HL-60 (cell line): Measurements from ENCODE around the gene KCNMA1.

Experiments used
- DNase-seq, 2 experiments: peaks; one replicate each; pipeline ENCODE4 v3.0.0-alpha.2; 2010 to 2020; ENCODE audit warnings: low read depth in 1 of 2, low spot score in 1 of 2
- H3K27ac ChIP-seq: fragments of 250-450 bp; sonication (Bioruptor Pico); replicated peaks from 2 replicates; pipeline ENCODE4 v1.5.1; 2020; ENCODE audit warnings: mild to moderate bottlenecking, moderate library complexity
- H3K27me3 ChIP-seq: fragments of 250-450 bp; sonication (Bioruptor Pico); 2 replicates; pipeline ENCODE4 v1.5.1; 2021; ENCODE audit warnings: mild to moderate bottlenecking, moderate library complexity; ENCODE audit not compliant: insufficient read depth, poor library complexity, severe bottlenecking
- H3K4me3 ChIP-seq: replicated peaks from 2 replicates; pipeline ENCODE4 v1.5.1; 2011; ENCODE audit warnings: mild to moderate bottlenecking, control low read depth, low read length; ENCODE audit not compliant: insufficient read depth
- CTCF ChIP-seq: IDR thresholded peaks from one replicate; pipeline ENCODE4 v1.5.1; 2011; ENCODE audit warnings: low read length, control low read depth, inconsistent platforms; ENCODE audit not compliant: insufficient read depth
- GABPA ChIP-seq: IDR thresholded peaks from 2 replicates; pipeline ENCODE4 v1.6.1; 2012; ENCODE audit warnings: low read depth
- POLR2AphosphoS5 ChIP-seq: IDR thresholded peaks from 2 replicates; pipeline ENCODE4 v1.6.1; 2012; ENCODE audit warnings: low read depth
- SPI1 ChIP-seq: IDR thresholded peaks from 2 replicates; pipeline ENCODE4 v1.6.1; 2012; ENCODE audit warnings: low read depth, mild to moderate bottlenecking, borderline replicate concordance
- TF ChIP-seq, protein P1 (sequence below): IDR thresholded peaks from 2 replicates; pipeline ENCODE4 v1.6.1; 2012; ENCODE audit warnings: low read depth; ENCODE audit not compliant: insufficient replicate concordance

The KCNMA1 gene

GRCh38 chr10:77149706-77150105 is 487.9 kb downstream of the KCNMA1 start:
- H3K27me3 ChIP-seq: peaks cover 5% of the 10 kb centered on the region
- TF ChIP-seq POLR2AphosphoS5 (no peak), GABPA (no peak), CTCF (no peak), SPI1 (no peak)
- TF ChIP-seq, protein P1, sequence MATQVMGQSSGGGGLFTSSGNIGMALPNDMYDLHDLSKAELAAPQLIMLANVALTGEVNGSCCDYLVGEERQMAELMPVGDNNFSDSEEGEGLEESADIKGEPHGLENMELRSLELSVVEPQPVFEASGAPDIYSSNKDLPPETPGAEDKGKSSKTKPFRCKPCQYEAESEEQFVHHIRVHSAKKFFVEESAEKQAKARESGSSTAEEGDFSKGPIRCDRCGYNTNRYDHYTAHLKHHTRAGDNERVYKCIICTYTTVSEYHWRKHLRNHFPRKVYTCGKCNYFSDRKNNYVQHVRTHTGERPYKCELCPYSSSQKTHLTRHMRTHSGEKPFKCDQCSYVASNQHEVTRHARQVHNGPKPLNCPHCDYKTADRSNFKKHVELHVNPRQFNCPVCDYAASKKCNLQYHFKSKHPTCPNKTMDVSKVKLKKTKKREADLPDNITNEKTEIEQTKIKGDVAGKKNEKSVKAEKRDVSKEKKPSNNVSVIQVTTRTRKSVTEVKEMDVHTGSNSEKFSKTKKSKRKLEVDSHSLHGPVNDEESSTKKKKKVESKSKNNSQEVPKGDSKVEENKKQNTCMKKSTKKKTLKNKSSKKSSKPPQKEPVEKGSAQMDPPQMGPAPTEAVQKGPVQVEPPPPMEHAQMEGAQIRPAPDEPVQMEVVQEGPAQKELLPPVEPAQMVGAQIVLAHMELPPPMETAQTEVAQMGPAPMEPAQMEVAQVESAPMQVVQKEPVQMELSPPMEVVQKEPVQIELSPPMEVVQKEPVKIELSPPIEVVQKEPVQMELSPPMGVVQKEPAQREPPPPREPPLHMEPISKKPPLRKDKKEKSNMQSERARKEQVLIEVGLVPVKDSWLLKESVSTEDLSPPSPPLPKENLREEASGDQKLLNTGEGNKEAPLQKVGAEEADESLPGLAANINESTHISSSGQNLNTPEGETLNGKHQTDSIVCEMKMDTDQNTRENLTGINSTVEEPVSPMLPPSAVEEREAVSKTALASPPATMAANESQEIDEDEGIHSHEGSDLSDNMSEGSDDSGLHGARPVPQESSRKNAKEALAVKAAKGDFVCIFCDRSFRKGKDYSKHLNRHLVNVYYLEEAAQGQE: no peak
- H3K4me3 ChIP-seq: no peak overlapping the region
- no peak overlapping the region for H3K27ac ChIP-seq
- no peak for DNase-seq

DNA sequence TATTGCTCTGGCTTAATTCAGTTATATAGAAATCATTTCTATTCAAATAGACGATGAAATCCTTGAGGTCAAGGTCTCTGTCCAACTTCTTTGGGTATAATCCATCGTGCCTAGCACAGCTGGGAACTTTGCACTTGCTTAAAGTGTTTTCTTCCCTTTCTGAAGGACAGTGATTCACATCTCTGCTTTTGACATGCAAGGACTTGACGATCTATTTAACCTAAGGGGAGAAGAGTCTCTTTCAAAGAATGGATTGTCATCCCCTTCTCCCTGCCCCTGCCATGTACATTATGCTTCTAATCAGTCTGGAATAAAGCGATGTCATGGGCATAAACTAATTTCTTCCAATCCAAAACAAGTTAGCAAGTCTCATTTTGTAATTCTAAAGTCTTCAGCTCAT is 488.6 kb downstream of the KCNMA1 start:
- Histone ChIP-seq H3K4me3 (no peak overlapping the region), H3K27ac (no peak overlapping the region), H3K27me3 (peaks cover 5% of the 10 kb centered on the region)
- TF ChIP-seq SPI1: no peak
- no peak for TF ChIP-seq CTCF
- TF ChIP-seq GABPA: no peak
- TF ChIP-seq, protein P1: no peak
- TF ChIP-seq POLR2AphosphoS5: no peak
- DNase-seq: no peak

- Histone ChIP-seq H3K4me3 (no peak overlapping the region), H3K27ac (no peak overlapping the region), H3K27me3 (peaks cover 5% of the 10 kb centered on the region)
- DNase-seq: no peak
- TF ChIP-seq, protein P1: no peak
- TF ChIP-seq POLR2AphosphoS5: no peak
These were observed 489.7 kb downstream of the KCNMA1 start for GRCh38 chr10:77147871-77148270.
